PC-3 (cell line): ENCODE measurements around the gene CDC16.

Experiments used
- EZH2 ChIP-seq: fragments of 300-600 bp; sonication (generic); IDR thresholded peaks from one replicate; pipeline ENCODE4 v1.6.1; 2017; ENCODE audit warnings: antibody characterized with exemption, mild to moderate bottlenecking, low read length; ENCODE audit not compliant: unreplicated experiment
- EZH2phosphoT487 ChIP-seq: fragments of 300-600 bp; sonication (generic); IDR thresholded peaks from 2 replicates; pipeline ENCODE4 v1.6.1; 2018; ENCODE audit warnings: mild to moderate bottlenecking, antibody characterized with exemption, low read length, borderline replicate concordance
- TF ChIP-seq, protein P1 (sequence below): fragments of 300-600 bp; sonication (generic); conservative IDR thresholded peaks from 2 replicates; pipeline ENCODE4 v1.5.1; 2017; ENCODE audit warnings: antibody characterized with exemption, low read depth, mild to moderate bottlenecking, low read length

DNA sequence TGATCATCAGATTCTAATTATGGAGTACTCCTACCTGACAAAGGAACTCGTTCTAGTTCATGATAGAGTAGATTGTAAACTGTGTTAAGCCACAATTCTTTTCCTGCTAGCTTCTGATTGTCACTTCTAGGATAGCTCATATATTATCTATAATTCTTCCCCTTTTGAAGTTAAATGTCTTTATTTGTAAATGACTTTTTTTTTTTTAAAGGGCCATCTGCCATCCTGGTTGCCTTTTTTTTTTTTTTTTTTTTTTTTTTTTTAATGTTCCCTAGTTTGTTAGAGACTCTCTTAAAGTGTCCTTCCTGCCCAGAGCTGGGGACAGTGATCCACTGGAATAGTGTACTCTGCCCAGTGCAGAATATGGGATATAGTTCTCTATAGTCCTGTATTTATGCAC, 83.9 kb downstream of the CDC16 start:
- TF ChIP-seq EZH2phosphoT487: no peak
- TF ChIP-seq, protein P1, sequence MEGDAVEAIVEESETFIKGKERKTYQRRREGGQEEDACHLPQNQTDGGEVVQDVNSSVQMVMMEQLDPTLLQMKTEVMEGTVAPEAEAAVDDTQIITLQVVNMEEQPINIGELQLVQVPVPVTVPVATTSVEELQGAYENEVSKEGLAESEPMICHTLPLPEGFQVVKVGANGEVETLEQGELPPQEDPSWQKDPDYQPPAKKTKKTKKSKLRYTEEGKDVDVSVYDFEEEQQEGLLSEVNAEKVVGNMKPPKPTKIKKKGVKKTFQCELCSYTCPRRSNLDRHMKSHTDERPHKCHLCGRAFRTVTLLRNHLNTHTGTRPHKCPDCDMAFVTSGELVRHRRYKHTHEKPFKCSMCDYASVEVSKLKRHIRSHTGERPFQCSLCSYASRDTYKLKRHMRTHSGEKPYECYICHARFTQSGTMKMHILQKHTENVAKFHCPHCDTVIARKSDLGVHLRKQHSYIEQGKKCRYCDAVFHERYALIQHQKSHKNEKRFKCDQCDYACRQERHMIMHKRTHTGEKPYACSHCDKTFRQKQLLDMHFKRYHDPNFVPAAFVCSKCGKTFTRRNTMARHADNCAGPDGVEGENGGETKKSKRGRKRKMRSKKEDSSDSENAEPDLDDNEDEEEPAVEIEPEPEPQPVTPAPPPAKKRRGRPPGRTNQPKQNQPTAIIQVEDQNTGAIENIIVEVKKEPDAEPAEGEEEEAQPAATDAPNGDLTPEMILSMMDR: no peak
- TF ChIP-seq EZH2: no peak
